HG02798 (cell line): Measurements from ENCODE around the gene AMN.

Source experiments
- ATAC-seq: cut with Tn5 transposase; IDR thresholded peaks from one replicate; pipeline ENCODE4 v1.9.1; 2021; ENCODE audit warnings: mild to moderate bottlenecking; ENCODE audit not compliant: unreplicated experiment, poor library complexity

AMN gene

GRCh38 chr14:102927346-102927877, 4.9 kb downstream of the AMN start:
- ATAC-seq = no peak

DNA sequence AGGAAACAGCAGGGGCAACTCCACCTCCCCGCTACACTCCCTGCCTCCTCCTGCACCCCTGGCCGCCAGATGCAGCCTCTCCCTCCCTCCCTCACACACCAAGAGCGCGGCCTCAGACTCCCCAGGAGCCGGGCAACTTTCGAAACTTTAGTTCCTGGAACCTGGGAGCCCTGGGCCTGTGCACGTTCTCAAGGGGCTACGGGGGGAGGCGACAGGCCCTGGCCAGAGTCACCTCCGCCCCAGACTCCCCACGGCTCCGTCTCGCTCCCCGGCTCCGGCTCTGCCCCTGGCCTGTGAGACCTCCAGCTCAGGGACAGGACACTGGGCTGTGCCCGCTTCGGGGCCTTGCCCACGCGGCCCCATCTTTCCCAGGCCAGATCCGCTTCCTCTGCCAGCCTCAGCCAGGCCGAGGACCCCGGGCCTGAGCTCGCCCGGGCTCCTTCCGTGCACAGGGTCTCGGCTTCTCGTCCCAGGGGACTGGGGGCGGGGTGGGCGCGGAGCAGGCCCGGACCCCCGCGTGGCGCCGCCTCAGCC, 5.5 kb downstream of the AMN start:
- ATAC-seq = peak; percentile 7

DNA sequence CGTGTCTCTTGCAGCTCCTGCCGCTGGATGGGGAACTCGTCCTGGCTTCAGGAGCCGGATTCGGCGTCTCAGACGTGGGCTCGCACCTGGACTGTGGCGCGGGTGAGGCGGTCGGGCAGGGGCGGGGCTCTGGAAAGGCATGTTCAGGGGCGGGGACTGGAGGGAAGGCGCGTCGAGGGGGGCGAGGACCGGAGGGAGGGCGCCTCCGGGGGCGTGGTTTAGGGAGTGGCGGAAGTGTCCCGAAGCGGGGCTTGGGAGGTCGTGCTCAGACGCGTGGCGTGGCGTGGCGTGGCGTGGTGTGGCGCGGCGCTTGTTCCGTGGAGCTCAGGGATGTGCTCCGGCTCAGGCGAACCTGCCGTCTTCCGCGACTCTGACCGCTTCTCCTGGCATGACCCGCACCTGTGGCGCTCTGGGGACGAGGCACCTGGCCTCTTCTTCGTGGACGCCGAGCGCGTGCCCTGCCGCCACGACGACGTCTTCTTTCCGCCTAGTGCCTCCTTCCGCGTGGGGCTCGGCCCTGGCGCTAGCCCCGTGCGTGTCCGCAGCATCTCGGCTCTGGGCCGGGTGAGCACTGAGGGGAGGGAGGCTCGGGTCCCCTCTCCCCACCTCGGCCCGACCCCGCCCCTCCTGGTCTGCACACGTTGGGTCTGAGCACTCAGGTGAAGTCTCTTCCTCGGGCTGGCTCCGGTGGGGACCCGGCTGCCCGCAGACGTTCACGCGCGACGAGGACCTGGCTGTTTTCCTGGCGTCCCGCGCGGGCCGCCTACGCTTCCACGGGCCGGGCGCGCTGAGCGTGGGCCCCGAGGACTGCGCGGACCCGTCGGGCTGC, 6.2 kb downstream of the AMN start:
- peak; percentile 64 for ATAC-seq

GRCh38 chr14:102929241-102930137, 7.0 kb downstream of the AMN start:
- ATAC-seq = no peak

- ATAC-seq = no peak
These were observed 7.8 kb downstream of the AMN start for GRCh38 chr14:102930138-102930752.

GRCh38 chr14:102930753-102931579, 8.5 kb downstream of the AMN start:
- no peak for ATAC-seq

DNA sequence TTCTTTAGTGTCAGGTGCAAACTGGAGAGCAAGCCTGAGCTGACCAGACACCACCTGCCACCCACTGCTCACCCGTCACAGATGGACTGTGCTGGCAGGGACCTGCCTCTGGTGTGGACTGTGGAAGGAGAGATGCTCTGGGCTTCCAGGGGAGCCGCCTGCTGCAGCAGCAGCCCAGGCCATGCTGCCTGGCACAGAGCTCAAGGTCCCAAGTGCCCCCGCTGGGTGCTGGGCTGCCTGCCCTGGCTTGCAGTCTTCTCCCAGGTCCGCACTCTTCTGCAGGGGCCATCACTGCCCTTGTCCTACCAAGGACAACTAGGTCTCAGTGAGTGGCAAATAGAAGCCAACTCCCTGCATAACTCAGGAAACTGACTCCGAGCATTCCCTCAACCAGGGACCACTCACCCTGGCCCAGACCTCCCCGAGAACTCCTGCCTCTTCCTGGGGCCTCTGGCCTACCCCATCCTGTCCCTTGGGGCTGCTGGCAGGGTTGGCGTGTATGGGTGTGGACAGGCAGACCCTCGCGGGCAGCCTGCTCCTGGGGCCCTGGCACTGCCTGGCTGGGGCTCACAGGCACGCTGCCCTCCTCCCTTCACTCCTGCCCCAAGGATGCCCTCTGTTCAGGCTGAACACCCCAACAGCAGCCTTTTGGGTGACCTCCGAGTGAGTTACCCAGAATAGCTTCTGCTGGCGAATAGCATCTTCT, 9.3 kb downstream of the AMN start:
- ATAC-seq = no peak

DNA sequence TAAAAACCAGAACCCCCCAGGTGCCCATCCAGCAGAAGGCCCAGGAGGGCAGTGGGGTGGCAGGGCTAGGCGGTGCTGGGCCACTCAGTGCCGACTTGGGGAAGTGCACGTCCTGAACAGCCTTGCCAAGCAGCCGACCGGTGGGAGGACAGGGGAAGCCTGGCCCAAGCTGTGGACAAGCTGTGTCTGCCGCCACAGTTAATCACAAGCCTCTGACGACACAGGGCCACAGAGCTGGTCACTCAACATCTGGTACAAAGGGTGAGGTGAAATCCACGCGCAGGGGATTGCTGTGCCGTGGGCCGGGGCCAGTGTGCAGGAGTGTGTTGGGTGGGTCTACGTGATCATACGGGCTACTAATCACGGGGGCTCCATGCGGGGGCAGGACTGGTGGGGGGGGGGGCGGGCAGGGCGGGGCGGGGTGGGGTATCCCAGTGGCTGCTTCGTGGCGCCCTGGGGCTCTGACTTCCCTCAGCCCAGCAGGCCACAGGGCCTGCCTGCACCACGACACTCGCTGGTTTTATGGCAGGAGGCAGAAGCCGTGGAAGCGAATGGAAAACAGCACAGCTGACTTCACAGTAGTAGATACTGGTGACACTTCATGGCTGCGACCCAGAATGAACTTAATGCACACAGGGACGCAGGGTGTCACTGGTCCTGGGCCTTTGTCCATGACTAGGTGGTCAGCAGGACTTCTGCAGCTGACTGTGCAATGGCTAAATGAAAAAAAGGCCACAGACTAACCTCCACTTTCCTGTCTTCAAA, 10.2 kb downstream of the AMN start:
- ATAC-seq = no peak

DNA sequence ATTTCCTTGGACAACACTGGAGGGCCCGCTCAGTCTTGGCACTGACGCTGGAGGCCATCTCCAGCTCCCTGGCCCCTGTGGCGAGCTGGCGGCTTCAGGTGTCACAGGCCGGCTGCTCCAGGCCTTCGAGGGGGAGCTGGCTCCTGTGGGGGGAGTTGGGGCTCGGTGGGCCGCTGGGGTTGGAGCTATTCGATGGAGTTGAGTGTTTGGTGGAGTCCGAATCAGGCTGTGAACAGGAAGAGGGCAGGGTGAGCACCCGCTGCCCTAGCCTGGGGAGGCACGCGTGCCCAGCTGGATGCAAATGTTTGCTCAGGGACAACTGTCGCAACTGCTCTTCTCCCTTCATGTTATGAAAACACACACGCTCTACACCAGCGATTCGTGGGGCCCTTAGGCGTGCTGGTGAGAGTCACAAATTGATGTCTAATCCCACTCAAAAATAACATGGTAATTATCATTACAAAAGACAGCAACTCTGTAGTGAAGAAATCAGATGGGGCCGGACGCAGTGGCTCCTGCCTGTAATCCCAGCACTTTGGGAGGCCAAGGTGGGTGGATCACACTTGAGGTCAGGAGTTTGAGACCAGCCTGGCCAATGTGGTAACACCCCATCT, 11.3 kb downstream of the AMN start:
- no peak for ATAC-seq

- ATAC-seq = no peak
These were observed 13.3 kb downstream of the AMN start for GRCh38 chr14:102935756-102936155.

DNA sequence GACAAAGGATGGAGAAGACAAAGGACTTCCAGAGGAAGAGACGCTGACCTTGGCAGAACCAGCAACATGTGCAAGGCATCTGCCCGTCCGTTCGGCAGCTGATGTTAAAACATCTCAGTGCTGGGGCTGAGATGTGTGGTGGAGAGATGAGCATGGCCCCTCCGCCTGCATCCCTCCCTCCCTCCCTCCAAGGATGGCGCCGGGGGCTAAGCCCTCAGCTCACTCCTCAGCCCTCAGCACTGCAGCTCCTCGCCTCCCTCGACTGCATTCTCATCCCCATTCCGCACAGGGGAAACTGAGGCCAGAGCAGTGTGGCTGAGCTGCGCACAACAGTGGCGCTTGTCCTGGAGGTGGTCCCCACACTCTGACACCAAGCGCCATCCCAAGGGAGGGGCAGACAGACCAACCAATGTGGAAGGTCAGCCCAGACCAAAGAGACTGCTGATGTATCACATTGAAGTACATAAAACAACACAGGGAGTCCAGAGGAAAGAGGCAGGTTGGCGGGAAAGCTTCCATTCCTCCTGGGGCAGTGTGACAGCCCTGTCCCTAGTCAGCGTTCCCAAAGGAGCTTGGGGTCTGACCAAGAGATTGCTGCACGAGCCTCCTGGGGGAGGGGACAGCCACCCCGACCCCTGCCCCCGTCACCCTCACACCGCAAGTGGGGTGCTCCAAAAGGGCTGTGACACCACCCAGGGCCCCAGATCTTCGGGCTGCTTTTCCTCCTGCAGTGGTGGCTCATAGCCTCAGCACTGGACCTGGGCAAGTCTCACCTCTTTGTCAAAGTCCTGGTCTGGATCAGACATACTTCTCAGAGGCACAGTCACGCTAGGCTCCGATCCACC, 15.1 kb downstream of the AMN start:
- ATAC-seq = no peak

- ATAC-seq = no peak
These were observed 15.7 kb downstream of the AMN start for GRCh38 chr14:102938191-102938590.

GRCh38 chr14:102939329-102939728, 16.9 kb downstream of the AMN start:
- no peak for ATAC-seq

DNA sequence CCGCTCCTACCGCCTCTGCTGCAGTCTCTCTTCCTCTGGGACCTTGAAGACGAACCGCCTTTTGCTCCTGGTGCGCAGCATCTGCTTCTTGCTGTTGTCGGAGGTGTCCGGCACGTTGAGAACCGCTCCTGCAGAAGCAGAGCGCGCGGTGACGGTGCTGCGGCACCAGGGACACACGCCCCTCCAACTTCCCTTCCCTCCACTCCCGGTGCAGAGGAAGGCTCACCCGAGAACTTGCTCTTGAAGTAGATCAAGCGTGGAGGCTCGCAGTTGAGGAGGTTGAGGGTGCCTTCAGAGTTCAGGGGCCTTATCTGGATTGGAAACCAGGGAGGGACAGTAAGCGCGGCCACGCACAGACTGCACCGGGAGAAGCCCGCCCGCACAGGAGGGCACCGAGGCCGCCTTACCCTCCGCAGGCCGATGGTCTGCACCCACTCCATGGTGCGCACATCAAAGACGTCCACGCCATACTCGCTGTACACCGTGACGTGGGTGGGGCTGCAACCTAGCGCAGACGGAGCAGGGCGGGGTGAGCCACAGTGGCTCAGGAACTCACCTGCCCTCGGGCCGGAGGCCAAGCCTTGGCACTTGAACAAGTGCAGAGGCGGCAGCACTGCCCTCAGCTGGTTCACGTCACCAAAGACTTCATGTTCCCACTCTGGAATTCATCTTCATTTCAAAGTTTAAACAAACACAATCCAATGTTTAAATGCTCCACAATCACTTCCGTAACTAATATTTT, 17.5 kb downstream of the AMN start:
- no peak for ATAC-seq

DNA sequence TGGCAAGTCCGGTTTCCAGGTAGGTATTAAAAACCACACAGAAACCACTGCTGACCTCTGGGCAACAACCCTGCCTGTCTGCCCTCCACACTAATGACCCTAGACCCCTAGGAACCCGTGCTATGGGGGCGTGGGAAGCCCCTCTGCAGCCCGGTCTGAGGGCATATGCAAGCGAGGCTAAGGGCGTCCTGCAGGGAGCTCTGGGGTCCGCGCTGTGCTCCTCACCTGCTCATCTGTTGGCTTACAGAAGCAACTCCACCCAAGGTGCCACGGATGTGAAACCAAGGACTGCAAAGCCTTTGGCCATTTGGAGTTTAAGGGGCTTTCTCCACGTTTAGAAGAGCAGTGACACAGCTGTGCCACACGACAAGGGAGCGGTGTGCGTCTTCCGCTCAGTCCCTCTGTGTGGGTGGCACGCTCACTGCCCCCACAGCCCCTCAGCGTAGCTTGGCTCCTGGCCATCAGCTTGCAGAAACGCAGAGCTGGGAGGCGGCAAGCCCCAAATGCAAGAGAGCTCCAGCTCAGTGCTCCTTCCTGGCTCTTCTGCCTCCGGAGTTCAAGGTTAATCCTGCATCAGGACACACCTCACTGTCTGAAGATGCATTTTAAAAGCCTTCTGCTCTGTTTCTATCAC, 18.4 kb downstream of the AMN start:
- no peak for ATAC-seq
